H1 (cell line): ENCODE results near the gene CSAD. TPM values are rescaled to one million over a fixed set of nuclear protein-coding genes. Genes with fewer than 3 reads are reported as not detected.

Experiments
- CTCF ChIA-PET: fragments of 300-600 bp; sonication (Branson Sonifier 250); formaldehyde crosslinking; loops from one replicate; lab custom pipeline; 2021; ENCODE audit not compliant: partially characterized antibody; lab: Charles Lee
- POLR2A ChIA-PET: fragments of 300-600 bp; sonication (Branson Sonifier 250); formaldehyde crosslinking; loops from one replicate; lab custom pipeline; 2021; ENCODE audit warnings: inconsistent platforms; ENCODE audit not compliant: partially characterized antibody; lab: Charles Lee
- DNase-seq, 2 experiments: peaks; one replicate each; pipeline versions ENCODE4 v3.0.0 to v3.0.0-alpha.2; 2010 to 2022; ENCODE audit warnings: low spot score in 2 of 2, low read depth in 1 of 2, mixed read lengths in 1 of 2
- FAIRE-seq: peaks from 2 replicates; lab custom pipeline; 2011; peaks lifted over from hg19 to GRCh38; lab: Jason Lieb, UNC
- H2AFZ ChIP-seq: 2 replicates; pipeline ENCODE4 v1.8.1; 2012; ENCODE audit warnings: low read length, inconsistent platforms
- H2AK5ac ChIP-seq: 2 replicates; pipeline ENCODE4 v1.6.1; 2013; ENCODE audit warnings: low read depth, low read length
- H2BK120ac ChIP-seq: replicated peaks from 2 replicates; pipeline ENCODE3; 2013; ENCODE audit warnings: low read depth, low read length, inconsistent platforms
- H2BK12ac ChIP-seq: 2 replicates; pipeline ENCODE4 v1.6.1; 2013; ENCODE audit warnings: low read depth, low read length
- H2BK15ac ChIP-seq: 2 replicates; pipeline ENCODE4 v1.6.1; 2013; ENCODE audit warnings: low read length
- H2BK20ac ChIP-seq: 2 replicates; pipeline ENCODE4 v1.6.1; 2013; ENCODE audit warnings: low read length
- H2BK5ac ChIP-seq: 2 replicates; pipeline ENCODE4 v1.6.1; 2013; ENCODE audit warnings: low read depth, low read length
- H3K14ac ChIP-seq: 2 replicates; pipeline ENCODE4 v1.6.1; 2013; ENCODE audit warnings: inconsistent platforms; ENCODE audit not compliant: insufficient read length
- H3K18ac ChIP-seq: 2 replicates; pipeline ENCODE4 v1.6.1; 2013; ENCODE audit warnings: low read length; ENCODE audit errors: extremely low read depth
- H3K23ac ChIP-seq: 2 replicates; pipeline ENCODE4 v1.6.1; 2013; ENCODE audit warnings: inconsistent platforms; ENCODE audit not compliant: insufficient read length
- H3K23me2 ChIP-seq: 2 replicates; pipeline ENCODE4 v1.6.1; 2013; ENCODE audit warnings: low read depth, low read length
- H3K27ac ChIP-seq: 2 replicates; pipeline ENCODE4 v1.6.1; 2011; ENCODE audit warnings: low read depth, low read length, inconsistent platforms
- H3K27me3 ChIP-seq, 4 experiments: replicated peaks in 1 of 4; 1 replicate in 1 of 4; 2 replicates in 3 of 4; pipeline versions ENCODE4 v1.6.1 to v1.8.1; 2011 to 2013; ENCODE audit warnings: low read length in 3 of 4, mild to moderate bottlenecking in 3 of 4, inconsistent platforms in 2 of 4, mixed read lengths in 2 of 4, moderate library complexity in 1 of 4; ENCODE audit not compliant: control insufficient read depth in 3 of 4, insufficient read depth in 3 of 4; ENCODE audit errors: extremely low read depth in 1 of 4
- H3K36me3 ChIP-seq, 4 experiments: 2 replicates each; pipeline versions ENCODE4 v1.6.1 to v1.8.1; 2011 to 2013; ENCODE audit warnings: mild to moderate bottlenecking in 4 of 4, low read length in 3 of 4, moderate library complexity in 2 of 4, control low read depth in 1 of 4, inconsistent platforms in 1 of 4; ENCODE audit not compliant: insufficient read depth in 4 of 4, control insufficient read depth in 2 of 4
- H3K4ac ChIP-seq: replicated peaks from 2 replicates; pipeline ENCODE3; 2013; ENCODE audit warnings: low read length, low read depth, mixed read lengths, inconsistent platforms; ENCODE audit not compliant: insufficient read length
- H3K4me1 ChIP-seq, 4 experiments: replicated peaks in 1 of 4; 1 replicate in 1 of 4; 2 replicates in 3 of 4; pipeline versions ENCODE4 v1.6.1 to v1.8.1; 2011 to 2013; ENCODE audit warnings: low read length in 3 of 4, inconsistent platforms in 2 of 4, mixed read lengths in 1 of 4; ENCODE audit not compliant: insufficient read depth in 4 of 4, control insufficient read depth in 3 of 4
- H3K4me2 ChIP-seq, 2 experiments: 2 replicates each; pipeline versions ENCODE4 v1.6.1 to v1.8.1; 2011 to 2013; ENCODE audit warnings: low read depth in 2 of 2, low read length in 2 of 2, control low read depth in 1 of 2, inconsistent platforms in 1 of 2, mild to moderate bottlenecking in 1 of 2; ENCODE audit not compliant: insufficient read depth in 1 of 2
- H3K4me3 ChIP-seq, 4 experiments: fragments of 200-600, 300-600 bp in 1 of 4; sonication (generic), shearing (Covaris generic), sonication (Bioruptor Twin) in 1 of 4; 2 replicates each; pipeline versions ENCODE4 v1.5.1 to v1.8.1; 2011 to 2016; ENCODE audit warnings: low read length in 4 of 4, low read depth in 3 of 4, control low read depth in 2 of 4, inconsistent platforms in 2 of 4, mild to moderate bottlenecking in 2 of 4, mixed read lengths in 1 of 4, moderate library complexity in 1 of 4; ENCODE audit not compliant: insufficient read depth in 2 of 4; ENCODE audit errors: extremely low read depth in 1 of 4
- H3K56ac ChIP-seq: replicated peaks from 2 replicates; pipeline ENCODE3; 2013; ENCODE audit warnings: low read depth, mild to moderate bottlenecking, mixed read lengths, low read length, inconsistent platforms; ENCODE audit not compliant: insufficient read length
- H3K79me1 ChIP-seq: 2 replicates; pipeline ENCODE4 v1.6.1; 2013; ENCODE audit warnings: low read depth, low read length, control low read depth
- H3K79me2 ChIP-seq, 2 experiments: 2 replicates each; pipeline versions ENCODE4 v1.6.1 to v1.8.1; 2012 to 2013; ENCODE audit warnings: low read length in 2 of 2, mild to moderate bottlenecking in 2 of 2, inconsistent platforms in 1 of 2; ENCODE audit not compliant: insufficient read depth in 2 of 2, control insufficient read depth in 1 of 2
- H3K9ac ChIP-seq, 4 experiments: replicated peaks in 1 of 4; 1 replicate in 1 of 4; 2 replicates in 3 of 4; pipeline versions ENCODE4 v1.6.1 to v1.8.1; 2011 to 2013; ENCODE audit warnings: low read depth in 3 of 4, low read length in 3 of 4, control low read depth in 2 of 4, mild to moderate bottlenecking in 2 of 4, moderate library complexity in 2 of 4, inconsistent platforms in 1 of 4; ENCODE audit errors: extremely low read depth in 1 of 4
- H3K9me3 ChIP-seq, 2 experiments: 2 replicates each; pipeline versions ENCODE4 v1.6.1 to v1.8.1; 2012 to 2013; ENCODE audit warnings: mild to moderate bottlenecking in 2 of 2, moderate library complexity in 2 of 2, control low read depth in 1 of 2, inconsistent platforms in 1 of 2, low read depth in 1 of 2, low read length in 1 of 2, mixed read lengths in 1 of 2; ENCODE audit not compliant: insufficient read depth in 2 of 2
- H4K20me1 ChIP-seq, 2 experiments: replicated peaks in 1 of 2; 2 replicates each; pipeline versions ENCODE3 to v1.8.1; 2011 to 2013; ENCODE audit warnings: inconsistent platforms in 2 of 2, low read length in 2 of 2, mild to moderate bottlenecking in 1 of 2; ENCODE audit not compliant: insufficient read depth in 2 of 2, control insufficient read depth in 1 of 2
- H4K5ac ChIP-seq: 2 replicates; pipeline ENCODE4 v1.6.1; 2013; ENCODE audit warnings: low read length, low read depth, mixed read lengths, inconsistent platforms; ENCODE audit not compliant: insufficient read length
- H4K8ac ChIP-seq: 2 replicates; pipeline ENCODE4 v1.8.0; 2013; ENCODE audit warnings: mild to moderate bottlenecking, moderate library complexity, low read length, inconsistent platforms; ENCODE audit not compliant: insufficient read depth; ENCODE audit errors: extremely low read depth
- H4K91ac ChIP-seq: replicated peaks from 2 replicates; pipeline ENCODE3; 2013; ENCODE audit warnings: low read length, mixed read lengths, inconsistent platforms; ENCODE audit not compliant: insufficient read length
- BACH1 ChIP-seq: IDR thresholded peaks from 2 replicates; pipeline ENCODE4 v1.6.1; 2012; ENCODE audit warnings: low read length, improper control_type of control experiment
- CBX5 ChIP-seq: fragments of 300-800, 300-1000 bp; sonication (generic); IDR thresholded peaks from 2 replicates; pipeline ENCODE4 v1.7.1; 2016; ENCODE audit warnings: antibody characterized with exemption, low read length, low read depth
- CTBP2 ChIP-seq: IDR thresholded peaks from 2 replicates; pipeline ENCODE4 v1.7.0; 2011; ENCODE audit warnings: borderline replicate concordance, mild to moderate bottlenecking, moderate library complexity, mixed read lengths, low read length; ENCODE audit not compliant: insufficient read depth, insufficient read length
- EGR1 ChIP-seq: IDR thresholded peaks from 2 replicates; pipeline ENCODE4 v1.6.1; 2011; ENCODE audit warnings: low read depth, low read length, borderline replicate concordance
- JUND ChIP-seq: IDR thresholded peaks from 2 replicates; pipeline ENCODE4 v1.6.1; 2011; ENCODE audit warnings: mild to moderate bottlenecking, improper control_type of control experiment, low read length
- NANOG ChIP-seq: IDR thresholded peaks from 2 replicates; pipeline ENCODE4 v1.6.1; 2011; ENCODE audit warnings: low read length, low read depth, mild to moderate bottlenecking, inconsistent platforms; ENCODE audit not compliant: insufficient read depth, poor library complexity, severe bottlenecking
- POLR2A ChIP-seq, 2 experiments: IDR thresholded peaks; 1 replicate in 1 of 2; 2 replicates in 1 of 2; pipeline ENCODE4 v1.6.1; 2011; ENCODE audit warnings: low read depth in 2 of 2, low read length in 2 of 2, mild to moderate bottlenecking in 2 of 2; ENCODE audit errors: control extremely low read depth in 1 of 2
- RNF2 ChIP-seq: fragments of 200-900, 300-1000 bp; sonication (generic); IDR thresholded peaks from 2 replicates; pipeline ENCODE4 v1.7.1; 2016; ENCODE audit warnings: borderline replicate concordance, low read depth, mild to moderate bottlenecking, antibody characterized with exemption, low read length; ENCODE audit not compliant: poor library complexity, severe bottlenecking; ENCODE audit errors: missing control alignments
- RXRA ChIP-seq: IDR thresholded peaks from 2 replicates; pipeline ENCODE4 v1.6.1; 2011; ENCODE audit warnings: low read depth, mild to moderate bottlenecking, low read length, moderate library complexity; ENCODE audit not compliant: insufficient read depth
- SRF ChIP-seq: IDR thresholded peaks from 2 replicates; pipeline ENCODE4 v1.6.1; 2011; ENCODE audit warnings: mild to moderate bottlenecking, low read depth, low read length, moderate library complexity
- SUZ12 ChIP-seq: fragments of 200-600 bp; sonication (generic); IDR thresholded peaks from 2 replicates; pipeline ENCODE4 v1.6.1; 2012; ENCODE audit warnings: mild to moderate bottlenecking, inconsistent platforms, low read length, moderate library complexity, mixed read lengths
- TBP ChIP-seq: IDR thresholded peaks from 2 replicates; pipeline ENCODE4 v1.6.1; 2011; ENCODE audit warnings: low read depth, low read length, improper control_type of control experiment
- TEAD4 ChIP-seq: IDR thresholded peaks from 2 replicates; pipeline ENCODE4 v1.6.1; 2012; ENCODE audit warnings: low read depth, low read length, inconsistent platforms, mixed read lengths
- WGBS, 2 experiments: shearing (Covaris generic) in 1 of 2; methylation state at CpG; one replicate each; pipeline versions ENCODE4 v1.1.6 to v1.1.7; 2013 to 2015; ENCODE audit warnings: low lambda C conversion rate in 2 of 2, mixed read lengths in 2 of 2, inconsistent platforms in 1 of 2, low coverage in 1 of 2, missing lambda C conversion rate in 1 of 2; ENCODE audit not compliant: insufficient replicate concordance in 2 of 2, insufficient coverage in 1 of 2, insufficient read length in 1 of 2; ENCODE audit errors: extremely low coverage in 1 of 2, missing lambda C conversion rate in 1 of 2; 5-methylcytosine and 5-hydroxymethylcytosine counted together
- polyA plus RNA-seq, 7 experiments: library from polyadenylated mRNA; depleted of rRNA in 3 of 7; stranded (reverse) in 5 of 7; unstranded in 2 of 7; fragments of >200 nt in 5 of 7; fragments of 200-250 nt in 2 of 7; gene quantifications; 1 replicate in 5 of 7; 2 replicates in 1 of 7; 4 replicates in 1 of 7; pipeline versions ENCODE4 v1.2.1 to v1.2.3, GENCODE V29; 2011 to 2013; ENCODE audit warnings: missing spikeins in 2 of 7, mixed read lengths in 2 of 7
- total RNA-seq: library from RNA; stranded (reverse); fragmentation: NEBNext Ultra II Directional; extraction: Animal tissue kit (Norgen Biotek cat#: 25700); gene quantifications from 2 replicates; pipeline ENCODE4 v1.2.1, GENCODE V29; 2021
- TF ChIP-seq, protein P1 (sequence below): IDR thresholded peaks from 2 replicates; pipeline ENCODE4 v1.6.1; 2012; ENCODE audit warnings: inconsistent platforms

Gene CSAD
- total and polyA plus RNA-seq, 2 of the 8 experiments (the other 6 are each of a cell fraction or from before 2014, with no cell fraction given): 8.8 to 11.3 TPM

GRCh38 chr12:53210843-53211242 is 30.1 kb upstream of the CSAD start:
- Histone ChIP-seq H3K18ac (no peak overlapping the region), H3K4me3 (no peak overlapping the region), H2AK5ac (no peak overlapping the region), H3K4me1 (peaks cover 11 to 24% (median 16%) of the 10 kb centered on the region in 4 experiments), H3K27me3 (no peaks in the 10 kb centered on the region; a peak in 1 of 7 replicates), H3K9me3 (no peaks in the 10 kb centered on the region), H4K91ac (no peak overlapping the region), H2BK12ac (no peak overlapping the region), H2BK15ac (no peak overlapping the region), H4K20me1 (peaks cover 2 to 4% of the 10 kb centered on the region in 2 experiments), H3K9ac (no peak overlapping the region), H4K5ac (no peak overlapping the region), H2BK120ac (no peak overlapping the region), H3K79me2 (peaks cover 4 to 7% of the 10 kb centered on the region in 2 experiments), H3K27ac (no peak overlapping the region), H3K4me2 (no peak overlapping the region), H2AFZ (no peak overlapping the region), H3K14ac (no peak overlapping the region), H3K36me3 (peaks cover 20 to 45% (median 31%) of the 10 kb centered on the region in 4 experiments), H2BK5ac (no peak overlapping the region), H2BK20ac (no peak overlapping the region), H4K8ac (no peak overlapping the region), H3K79me1 (peaks cover 6% of the 10 kb centered on the region; the same call in 1 of the 2 replicates), H3K4ac (no peak overlapping the region), H3K23me2 (peaks cover 5% of the 10 kb centered on the region; the same call in 1 of the 2 replicates), H3K23ac (no peak overlapping the region), H3K56ac (no peak overlapping the region)
- POLR2A ChIA-PET: interaction anchor here (0.6 to 11.1 kb wide), 11 partner anchors 9 to 88 kb away, joined by 3 to 113 read pairs (median 4); partner anchors contain the start of genes ESPL1, MYG1 and PFDN5
- TF ChIP-seq EGR1: no peak
- TF ChIP-seq TBP: no peak
- TF ChIP-seq CBX5: no peak
- no peak for TF ChIP-seq JUND
- no peak for TF ChIP-seq CTBP2
- TF ChIP-seq, protein P1, sequence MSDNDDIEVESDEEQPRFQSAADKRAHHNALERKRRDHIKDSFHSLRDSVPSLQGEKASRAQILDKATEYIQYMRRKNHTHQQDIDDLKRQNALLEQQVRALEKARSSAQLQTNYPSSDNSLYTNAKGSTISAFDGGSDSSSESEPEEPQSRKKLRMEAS: no peak
- TF ChIP-seq SRF: no peak
- TF ChIP-seq SUZ12: no peak
- no peak for TF ChIP-seq RXRA
- TF ChIP-seq BACH1: no peak
- no peak for TF ChIP-seq TEAD4
- no peak for TF ChIP-seq NANOG
- no peak for TF ChIP-seq RNF2
- no peak for TF ChIP-seq POLR2A (IDR thresholded peaks at IDR 0.05; ENCODE audit: control extremely low read depth in 1 of 2, low read depth in 2 of 2, low read length in 2 of 2)
- DNase-seq (no peak), FAIRE-seq (no peak)
- CTCF ChIA-PET: interaction anchor here (0.6 to 22.3 kb wide), 19 partner anchors 9 to 423 kb away, joined by 3 to 654 read pairs (median 18); partner anchors contain the start of genes CSAD, ESPL1, MYG1 and NPFF
- 92% methylated on average over 4 of the region's 4 CpGs; no CpG with 5 or more reads in 1 of the 2 experiments for WGBS, 2 experiments
